HEK293T (cell line): Measurements from ENCODE around the gene BFSP1.

Experiments used
- CTCF ChIA-PET: fragments of 350-600 bp; formaldehyde crosslinking; extraction: SDS; loops from one replicate; lab custom pipeline; 2021; ENCODE audit warnings: antibody characterized with exemption, inconsistent platforms; lab: Yijun Ruan, JAX
- POLR2A ChIA-PET: fragments of 350-600 bp; formaldehyde crosslinking; extraction: SDS; loops from one replicate; lab custom pipeline; 2020; ENCODE audit warnings: antibody characterized with exemption, inconsistent platforms; lab: Yijun Ruan, JAX
- DNase-seq: peaks from one replicate; pipeline ENCODE4 v3.0.0; 2012; ENCODE audit warnings: mixed read lengths; ENCODE audit errors: extremely low spot score
- ARNT ChIP-seq: fragments of 450-650 bp; IDR thresholded peaks from 2 replicates; pipeline ENCODE4 v1.6.1; 2017; ENCODE audit warnings: mild to moderate bottlenecking
- BHLHE40 ChIP-seq: fragments of 450-650 bp; IDR thresholded peaks from 2 replicates; pipeline ENCODE4 v1.6.1; 2016; ENCODE audit warnings: mild to moderate bottlenecking, moderate library complexity, borderline replicate concordance
- CTBP1 ChIP-seq: fragments of 450-650 bp; IDR thresholded peaks from 2 replicates; pipeline ENCODE4 v1.6.1; 2016; ENCODE audit warnings: borderline replicate concordance
- ELF4 ChIP-seq: fragments of 450-650 bp; IDR thresholded peaks from 2 replicates; pipeline ENCODE4 v1.6.1; 2017; ENCODE audit warnings: antibody characterized with exemption
- FOXA1 ChIP-seq: fragments of 450-650 bp; IDR thresholded peaks from 2 replicates; pipeline ENCODE4 v1.6.1; 2016; ENCODE audit warnings: mild to moderate bottlenecking
- FOXK2 ChIP-seq: fragments of 450-650 bp; IDR thresholded peaks from 2 replicates; pipeline ENCODE4 v1.6.1; 2016; ENCODE audit warnings: mild to moderate bottlenecking
- FOXM1 ChIP-seq: fragments of 450-650 bp; IDR thresholded peaks from 2 replicates; pipeline ENCODE4 v1.6.1; 2017; ENCODE audit warnings: mild to moderate bottlenecking, borderline replicate concordance
- HDGF ChIP-seq: fragments of 450-650 bp; IDR thresholded peaks from 2 replicates; pipeline ENCODE4 v1.6.1; 2017; ENCODE audit warnings: antibody characterized with exemption, borderline replicate concordance
- L3MBTL2 ChIP-seq: fragments of 450-650 bp; conservative IDR thresholded peaks from 2 replicates; pipeline ENCODE4 v1.6.1; 2016; ENCODE audit warnings: mild to moderate bottlenecking
- LEF1 ChIP-seq: fragments of 450-650 bp; IDR thresholded peaks from 2 replicates; pipeline ENCODE4 v1.6.1; 2017; ENCODE audit warnings: mild to moderate bottlenecking, borderline replicate concordance
- NFRKB ChIP-seq: fragments of 450-650 bp; IDR thresholded peaks from 2 replicates; pipeline ENCODE4 v1.6.1; 2016; ENCODE audit warnings: mild to moderate bottlenecking, moderate library complexity
- SP1 ChIP-seq: fragments of 450-650 bp; IDR thresholded peaks from 2 replicates; pipeline ENCODE4 v1.6.1; 2017
- SUZ12 ChIP-seq: fragments of 450-650 bp; IDR thresholded peaks from 2 replicates; pipeline ENCODE4 v1.6.1; 2016; ENCODE audit warnings: mild to moderate bottlenecking
- TARDBP ChIP-seq: fragments of 450-650 bp; IDR thresholded peaks from 2 replicates; pipeline ENCODE4 v1.6.1; 2016
- ZNF384 ChIP-seq: fragments of 450-650 bp; IDR thresholded peaks from 2 replicates; pipeline ENCODE4 v1.6.1; 2016
- TF ChIP-seq, protein P1 (sequence below): fragments of 450-650 bp; IDR thresholded peaks from 2 replicates; pipeline ENCODE4 v1.6.1; 2016

Gene BFSP1

DNA sequence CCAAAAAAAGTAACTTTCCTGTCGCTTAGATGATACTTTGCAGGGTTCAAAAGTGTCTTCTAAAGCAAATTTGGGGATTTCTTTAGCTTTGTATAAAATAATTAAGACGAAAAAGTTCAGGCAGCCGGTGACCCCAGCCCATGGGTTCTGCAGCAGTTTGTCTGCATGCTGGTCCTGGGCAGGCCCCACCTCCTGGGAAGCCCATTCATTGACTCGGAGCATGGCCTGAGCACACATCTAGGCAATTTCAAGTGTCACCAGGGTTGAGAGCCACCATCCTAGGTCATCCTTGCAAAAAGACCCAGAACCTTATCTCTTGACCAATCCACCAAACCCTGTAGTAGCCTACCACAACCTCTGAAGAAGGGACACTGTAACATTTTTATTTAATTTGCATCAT is 20.6 kb downstream of the BFSP1 start:
- CTCF ChIA-PET: no interaction called here
- DNase-seq: no peak
- TF ChIP-seq SP1 (no peak), ELF4 (no peak), FOXM1 (no peak), L3MBTL2 (no peak), TARDBP (no peak), BHLHE40 (no peak), FOXK2 (no peak)
- POLR2A ChIA-PET: no interaction called here

DNA sequence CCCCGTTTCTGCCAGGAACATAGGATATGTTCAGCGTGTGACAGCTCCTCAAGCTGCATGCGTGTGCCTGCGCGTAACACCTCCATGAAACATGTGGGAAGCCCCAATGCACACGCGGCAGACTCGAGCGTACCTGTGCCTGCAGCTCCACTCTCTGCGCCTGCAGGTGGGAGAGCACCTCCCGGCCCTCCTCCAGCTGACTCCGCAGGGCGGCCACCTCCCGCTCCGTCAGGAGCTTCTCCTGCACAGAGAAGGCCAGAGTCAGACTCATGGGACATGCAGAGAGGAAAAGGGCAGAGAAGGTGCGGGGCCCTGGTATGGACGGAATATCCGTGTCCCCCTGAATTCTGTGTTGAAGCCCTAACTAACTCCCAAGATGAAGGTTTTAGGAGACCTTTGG is 22.4 kb downstream of the BFSP1 start:
- DNase-seq: no peak
- TF ChIP-seq FOXK2 (no peak), HDGF (no peak), FOXA1 (no peak), NFRKB (no peak), LEF1 (no peak), L3MBTL2 (no peak), ELF4 (no peak), ZNF384 (no peak), BHLHE40 (no peak), TARDBP (no peak), ARNT (no peak), SP1 (no peak), CTBP1 (no peak), SUZ12 (no peak), FOXM1 (no peak)
- TF ChIP-seq, protein P1, sequence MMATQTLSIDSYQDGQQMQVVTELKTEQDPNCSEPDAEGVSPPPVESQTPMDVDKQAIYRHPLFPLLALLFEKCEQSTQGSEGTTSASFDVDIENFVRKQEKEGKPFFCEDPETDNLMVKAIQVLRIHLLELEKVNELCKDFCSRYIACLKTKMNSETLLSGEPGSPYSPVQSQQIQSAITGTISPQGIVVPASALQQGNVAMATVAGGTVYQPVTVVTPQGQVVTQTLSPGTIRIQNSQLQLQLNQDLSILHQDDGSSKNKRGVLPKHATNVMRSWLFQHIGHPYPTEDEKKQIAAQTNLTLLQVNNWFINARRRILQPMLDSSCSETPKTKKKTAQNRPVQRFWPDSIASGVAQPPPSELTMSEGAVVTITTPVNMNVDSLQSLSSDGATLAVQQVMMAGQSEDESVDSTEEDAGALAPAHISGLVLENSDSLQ: no peak
- POLR2A ChIA-PET: no interaction called here
- CTCF ChIA-PET: no interaction called here

DNA sequence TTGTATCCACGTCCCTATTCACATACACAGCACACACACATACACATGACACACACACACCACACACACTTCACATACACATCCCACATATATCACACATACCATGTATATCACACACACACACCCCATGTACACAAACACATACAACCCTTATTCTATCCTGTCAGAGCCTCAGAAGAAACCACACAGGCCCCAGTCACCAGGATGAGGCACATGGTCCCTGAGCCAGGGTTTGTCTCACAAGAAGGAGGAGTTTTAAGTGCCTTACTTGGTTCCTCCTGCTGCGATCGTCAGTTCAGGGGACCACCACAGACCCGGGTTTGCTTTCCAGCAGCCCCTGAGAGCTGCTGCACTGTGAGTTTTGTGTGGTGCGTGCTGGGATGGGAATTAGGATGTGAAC is 23.6 kb downstream of the BFSP1 start:
- no peak for TF ChIP-seq L3MBTL2
- no peak for TF ChIP-seq LEF1
- no peak for TF ChIP-seq SP1
- no peak for TF ChIP-seq HDGF
- TF ChIP-seq TARDBP: no peak
- no peak for TF ChIP-seq ZNF384
- TF ChIP-seq, protein P1: no peak
- no peak for TF ChIP-seq NFRKB
- TF ChIP-seq ARNT: no peak
- no peak for TF ChIP-seq FOXK2
- no peak for TF ChIP-seq FOXA1
- no peak for TF ChIP-seq BHLHE40
- TF ChIP-seq CTBP1: no peak
- no peak for TF ChIP-seq FOXM1
- TF ChIP-seq SUZ12: no peak
- no peak for TF ChIP-seq ELF4
- no peak for DNase-seq
- CTCF ChIA-PET: no interaction called here
- POLR2A ChIA-PET: no interaction called here

DNA sequence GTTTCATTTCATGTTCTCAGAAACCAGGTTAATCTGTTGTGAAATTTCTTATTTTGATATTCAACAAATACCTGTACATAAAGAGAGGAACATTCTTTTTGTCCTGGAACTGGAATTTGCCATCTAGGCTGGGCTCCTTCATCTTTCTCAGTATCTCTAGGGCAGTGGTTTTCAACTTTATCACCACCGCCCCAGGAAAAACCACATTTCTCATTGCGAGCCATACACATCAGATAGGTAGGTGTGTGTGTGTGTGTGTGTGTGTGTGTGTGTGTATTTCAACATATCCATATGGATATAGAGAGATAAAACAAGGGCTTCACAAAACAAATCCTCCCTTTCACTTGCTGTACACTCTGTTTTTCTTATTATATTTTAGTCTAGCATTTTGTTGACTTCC is 24.1 kb downstream of the BFSP1 start:
- no peak for DNase-seq
- TF ChIP-seq NFRKB (no peak), ARNT (no peak), BHLHE40 (no peak), FOXM1 (no peak), TARDBP (no peak), SP1 (no peak), CTBP1 (no peak), ZNF384 (no peak), L3MBTL2 (no peak)
- TF ChIP-seq, protein P1: no peak
- ChIA-PET CTCF (no interaction called here), POLR2A (no interaction called here)

DNA sequence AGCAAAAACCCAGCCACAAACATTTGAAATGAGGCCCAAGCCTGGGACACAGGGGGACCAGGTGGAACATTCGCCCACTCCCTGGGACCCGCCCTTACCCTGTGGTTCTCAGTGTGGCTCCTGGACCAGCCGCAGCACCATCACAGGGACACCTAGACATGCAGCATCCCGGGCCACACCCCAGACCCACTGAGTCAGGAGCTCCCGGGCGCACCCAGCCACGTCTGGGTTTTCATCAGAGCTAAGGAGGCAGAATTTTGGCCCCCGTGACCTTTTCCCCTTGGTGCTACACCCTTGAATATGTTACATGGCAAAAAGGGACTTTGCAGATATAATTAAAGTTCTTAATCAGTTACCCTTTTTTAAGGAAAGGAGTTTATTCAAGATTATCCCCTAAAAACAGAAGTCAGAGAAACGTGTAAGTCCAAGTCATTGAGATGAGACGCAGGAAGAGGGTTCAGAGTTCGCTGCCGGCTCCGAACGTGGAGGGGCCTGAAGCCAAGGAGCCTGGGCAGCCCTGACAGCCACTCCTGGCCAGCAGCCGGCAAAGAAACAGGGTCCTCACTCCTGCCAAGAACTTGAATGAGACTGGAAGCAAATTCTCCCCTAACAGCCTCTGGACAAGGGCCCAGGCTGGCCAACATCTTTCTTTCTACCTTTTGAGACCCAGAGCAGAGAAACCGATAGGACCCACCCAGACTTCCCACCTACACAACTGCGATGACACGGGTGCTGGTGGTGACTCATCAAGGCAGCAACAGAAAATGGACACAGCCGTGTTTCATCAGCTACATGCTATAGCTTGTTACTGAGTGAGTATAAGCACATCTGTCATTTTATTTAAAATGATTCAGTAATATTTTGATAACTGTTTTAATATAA is 25.3 kb downstream of the BFSP1 start:
- ChIA-PET POLR2A (no interaction called here), CTCF (interaction anchor here (0.6 to 0.9 kb wide), 4 partner anchors 11 to 113 kb away, joined by 3 to 4 read pairs (median 3); no protein-coding TSS in a partner anchor)
- DNase-seq: no peak
- TF ChIP-seq ZNF384: no peak
- no peak for TF ChIP-seq SUZ12
- TF ChIP-seq, protein P1: no peak
- no peak for TF ChIP-seq NFRKB
- TF ChIP-seq L3MBTL2: no peak
- TF ChIP-seq HDGF: no peak
- TF ChIP-seq FOXA1: no peak
- no peak for TF ChIP-seq SP1
- no peak for TF ChIP-seq ELF4
- no peak for TF ChIP-seq ARNT
- TF ChIP-seq BHLHE40: no peak
- no peak for TF ChIP-seq TARDBP
- no peak for TF ChIP-seq CTBP1
- no peak for TF ChIP-seq FOXM1
- no peak for TF ChIP-seq LEF1
- no peak for TF ChIP-seq FOXK2
